GM23338 (cell line): Measurements from ENCODE around the gene CLIP2. TPM values are rescaled to one million over a fixed set of nuclear protein-coding genes. Genes with fewer than 3 reads are reported as not detected.

Source experiments
- ATAC-seq: fragments of 200-7000 bp; cut with Tn5 transposase; 3 replicates; pipeline ENCODE4 v1.9.1; 2020
- DNase-seq: peaks from one replicate; pipeline ENCODE4 v3.0.0-alpha.2; 2015; ENCODE audit warnings: low spot score
- H2AFZ ChIP-seq: fragments of 200-600 bp; sonication (generic); 2 replicates; pipeline ENCODE4 v1.8.0; 2016; ENCODE audit warnings: antibody characterized with exemption, mild to moderate bottlenecking, moderate library complexity
- H3F3A ChIP-seq: fragments of 200-600 bp; sonication (generic); replicated peaks from 2 replicates; pipeline ENCODE4 v1.8.0; 2017; ENCODE audit warnings: antibody characterized with exemption, mixed run types, low read depth
- H3K27ac ChIP-seq: fragments of 200-600 bp; sonication (generic); 2 replicates; pipeline ENCODE4 v1.6.1; 2016; ENCODE audit warnings: low read depth
- H3K27me3 ChIP-seq: fragments of 200-600 bp; sonication (generic); 2 replicates; pipeline ENCODE4 v1.8.0; 2016; ENCODE audit warnings: mild to moderate bottlenecking, mixed run types, moderate library complexity; ENCODE audit not compliant: insufficient read depth
- H3K36me3 ChIP-seq: fragments of 200-600 bp; sonication (generic); 2 replicates; pipeline ENCODE4 v1.8.0; 2016; ENCODE audit warnings: mild to moderate bottlenecking; ENCODE audit not compliant: insufficient read depth
- H3K4me1 ChIP-seq: fragments of 200-600 bp; sonication (generic); 2 replicates; pipeline ENCODE4 v1.8.0; 2016; ENCODE audit warnings: mild to moderate bottlenecking, moderate library complexity; ENCODE audit not compliant: insufficient read depth
- H3K4me2 ChIP-seq: fragments of 200-600 bp; sonication (generic); 2 replicates; pipeline ENCODE4 v1.7.1; 2017; ENCODE audit warnings: mixed run types
- H3K4me3 ChIP-seq: fragments of 200-600 bp; sonication (generic); 2 replicates; pipeline ENCODE4 v1.6.1; 2016; ENCODE audit warnings: mixed run types
- H3K79me2 ChIP-seq: fragments of 200-600 bp; sonication (generic); replicated peaks from 2 replicates; pipeline ENCODE4 v1.8.0; 2017; ENCODE audit warnings: mild to moderate bottlenecking; ENCODE audit not compliant: insufficient read depth
- H3K9me2 ChIP-seq: fragments of 200-600 bp; sonication (generic); 2 replicates; pipeline ENCODE4 v1.8.0; 2017; ENCODE audit not compliant: insufficient read depth
- H4K20me1 ChIP-seq: fragments of 200-600 bp; sonication (generic); replicated peaks from 2 replicates; pipeline ENCODE4 v1.8.0; 2017; ENCODE audit warnings: mild to moderate bottlenecking; ENCODE audit not compliant: insufficient read depth
- H3K27ac Mint-ChIP-seq: 2 replicates; pipeline ENCODE4 v1.8.0; 2020; ENCODE audit warnings: inconsistent platforms, mild to moderate bottlenecking, moderate library complexity, mixed read lengths
- H3K27me3 Mint-ChIP-seq: 3 replicates; pipeline ENCODE4 v1.8.0; 2022; ENCODE audit warnings: low read depth, mild to moderate bottlenecking, moderate library complexity, mixed read lengths, inconsistent platforms; ENCODE audit not compliant: insufficient read depth, poor library complexity
- H3K36me3 Mint-ChIP-seq: 3 replicates; pipeline ENCODE4 v1.8.0; 2021; ENCODE audit warnings: low read depth, mild to moderate bottlenecking, inconsistent platforms, moderate library complexity, mixed read lengths
- H3K4me1 Mint-ChIP-seq: 3 replicates; pipeline ENCODE4 v1.8.0; 2020; ENCODE audit warnings: mild to moderate bottlenecking, inconsistent platforms, mixed read lengths
- H3K4me3 Mint-ChIP-seq: 3 replicates; pipeline ENCODE4 v1.8.0; 2021; ENCODE audit warnings: moderate library complexity, mild to moderate bottlenecking, inconsistent platforms, mixed read lengths
- H3K9me3 Mint-ChIP-seq: 3 replicates; pipeline ENCODE4 v1.8.0; 2020; ENCODE audit warnings: moderate library complexity, mild to moderate bottlenecking, inconsistent platforms, mixed read lengths
- CREB1 ChIP-seq: fragments of 250-450 bp; sonication (Bioruptor Pico); IDR thresholded peaks from 2 replicates; pipeline ENCODE4 v1.5.0; 2020; ENCODE audit warnings: low read depth, mild to moderate bottlenecking, moderate library complexity
- EZH2 ChIP-seq: fragments of 200-600 bp; sonication (generic); IDR thresholded peaks from one replicate; pipeline ENCODE4 v1.8.0; 2017; ENCODE audit warnings: antibody characterized with exemption, mild to moderate bottlenecking, low read depth; ENCODE audit not compliant: unreplicated experiment
- EZH2phosphoT487 ChIP-seq: fragments of 200-600 bp; sonication (generic); IDR thresholded peaks from one replicate; pipeline ENCODE4 v1.8.1; 2018; ENCODE audit warnings: antibody characterized with exemption; ENCODE audit not compliant: unreplicated experiment
- JUNB ChIP-seq: IDR thresholded peaks from one replicate; pipeline ENCODE4 v1.6.1; 2016; ENCODE audit warnings: antibody characterized with exemption; ENCODE audit not compliant: unreplicated experiment
- NANOG ChIP-seq: IDR thresholded peaks from 2 replicates; pipeline ENCODE4 v1.6.1; 2016; ENCODE audit warnings: antibody characterized with exemption, borderline replicate concordance
- POLR2AphosphoS5 ChIP-seq: IDR thresholded peaks from 2 replicates; pipeline ENCODE4 v1.6.1; 2016; ENCODE audit warnings: antibody characterized with exemption, low read depth
- REST ChIP-seq: IDR thresholded peaks from one replicate; pipeline ENCODE4 v1.6.1; 2018; ENCODE audit warnings: antibody characterized with exemption; ENCODE audit not compliant: unreplicated experiment
- STAT1 ChIP-seq: IDR thresholded peaks from one replicate; pipeline ENCODE4 v1.6.1; 2016; ENCODE audit warnings: antibody characterized with exemption; ENCODE audit not compliant: unreplicated experiment
- ZNF331 ChIP-seq: fragments of 250-450 bp; sonication (Bioruptor Pico); IDR thresholded peaks from 2 replicates; pipeline ENCODE4 v1.5.0; 2020; ENCODE audit warnings: low read depth, mild to moderate bottlenecking, moderate library complexity
- polyA plus RNA-seq: library from polyadenylated mRNA; unstranded; fragments of >200 nt; fragmentation: Nextera tagmentation; extraction: Ambion mirVana; gene quantifications from 2 replicates; pipeline ENCODE4 v1.2.1, GENCODE V29; 2016
- total RNA-seq: library from RNA; depleted of rRNA; stranded (reverse); fragments of >200 nt; shearing (Covaris generic); gene quantifications from 2 replicates; pipeline ENCODE4 v1.2.3, GENCODE V29; 2014
- TF ChIP-seq, protein P1 (sequence below): fragments of 250-450 bp; sonication (Bioruptor Pico); IDR thresholded peaks from 2 replicates; pipeline ENCODE4 v1.5.0; 2020; ENCODE audit warnings: mild to moderate bottlenecking, moderate library complexity
- TF ChIP-seq, protein P2 (sequence below), 2 experiments: fragments of 200-600 bp in 1 of 2; sonication (generic) in 1 of 2; conservative IDR thresholded peaks; 2 replicates each; pipeline versions ENCODE4 v1.5.1 to v1.6.1; 2016 to 2017; ENCODE audit warnings: antibody characterized with exemption in 2 of 2, low read depth in 2 of 2, mild to moderate bottlenecking in 2 of 2, moderate library complexity in 1 of 2
- TF ChIP-seq, protein P3 (sequence below): IDR thresholded peaks from 2 replicates; pipeline ENCODE4 v1.6.1; 2016; ENCODE audit warnings: antibody characterized with exemption

The CLIP2 gene
- total and polyA plus RNA-seq, 2 experiments from 2014 or later: 8.1 to 51.9 TPM

DNA sequence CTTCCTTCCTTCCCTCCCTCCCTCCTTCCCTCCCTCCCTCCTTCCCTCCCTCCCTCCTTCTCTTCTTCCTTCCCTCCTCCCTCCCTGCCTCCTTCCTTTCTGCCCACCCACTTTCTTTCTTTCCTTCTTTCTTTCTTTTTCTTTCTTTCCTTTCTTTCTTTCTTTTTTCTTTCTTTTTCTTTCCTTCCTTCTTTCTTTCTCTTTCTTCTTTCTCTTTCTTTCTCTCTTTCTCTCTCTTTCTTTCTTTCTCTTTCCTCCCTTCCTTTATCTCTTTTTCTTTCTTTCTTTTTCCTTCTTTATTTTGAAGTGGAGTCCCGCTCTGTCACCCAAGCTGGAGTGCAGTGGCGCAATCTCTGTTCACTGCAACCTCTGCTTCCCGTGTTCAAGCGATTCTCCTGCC lies 130.8 kb downstream of the CLIP2 start (continued):
- TF ChIP-seq, protein P1, sequence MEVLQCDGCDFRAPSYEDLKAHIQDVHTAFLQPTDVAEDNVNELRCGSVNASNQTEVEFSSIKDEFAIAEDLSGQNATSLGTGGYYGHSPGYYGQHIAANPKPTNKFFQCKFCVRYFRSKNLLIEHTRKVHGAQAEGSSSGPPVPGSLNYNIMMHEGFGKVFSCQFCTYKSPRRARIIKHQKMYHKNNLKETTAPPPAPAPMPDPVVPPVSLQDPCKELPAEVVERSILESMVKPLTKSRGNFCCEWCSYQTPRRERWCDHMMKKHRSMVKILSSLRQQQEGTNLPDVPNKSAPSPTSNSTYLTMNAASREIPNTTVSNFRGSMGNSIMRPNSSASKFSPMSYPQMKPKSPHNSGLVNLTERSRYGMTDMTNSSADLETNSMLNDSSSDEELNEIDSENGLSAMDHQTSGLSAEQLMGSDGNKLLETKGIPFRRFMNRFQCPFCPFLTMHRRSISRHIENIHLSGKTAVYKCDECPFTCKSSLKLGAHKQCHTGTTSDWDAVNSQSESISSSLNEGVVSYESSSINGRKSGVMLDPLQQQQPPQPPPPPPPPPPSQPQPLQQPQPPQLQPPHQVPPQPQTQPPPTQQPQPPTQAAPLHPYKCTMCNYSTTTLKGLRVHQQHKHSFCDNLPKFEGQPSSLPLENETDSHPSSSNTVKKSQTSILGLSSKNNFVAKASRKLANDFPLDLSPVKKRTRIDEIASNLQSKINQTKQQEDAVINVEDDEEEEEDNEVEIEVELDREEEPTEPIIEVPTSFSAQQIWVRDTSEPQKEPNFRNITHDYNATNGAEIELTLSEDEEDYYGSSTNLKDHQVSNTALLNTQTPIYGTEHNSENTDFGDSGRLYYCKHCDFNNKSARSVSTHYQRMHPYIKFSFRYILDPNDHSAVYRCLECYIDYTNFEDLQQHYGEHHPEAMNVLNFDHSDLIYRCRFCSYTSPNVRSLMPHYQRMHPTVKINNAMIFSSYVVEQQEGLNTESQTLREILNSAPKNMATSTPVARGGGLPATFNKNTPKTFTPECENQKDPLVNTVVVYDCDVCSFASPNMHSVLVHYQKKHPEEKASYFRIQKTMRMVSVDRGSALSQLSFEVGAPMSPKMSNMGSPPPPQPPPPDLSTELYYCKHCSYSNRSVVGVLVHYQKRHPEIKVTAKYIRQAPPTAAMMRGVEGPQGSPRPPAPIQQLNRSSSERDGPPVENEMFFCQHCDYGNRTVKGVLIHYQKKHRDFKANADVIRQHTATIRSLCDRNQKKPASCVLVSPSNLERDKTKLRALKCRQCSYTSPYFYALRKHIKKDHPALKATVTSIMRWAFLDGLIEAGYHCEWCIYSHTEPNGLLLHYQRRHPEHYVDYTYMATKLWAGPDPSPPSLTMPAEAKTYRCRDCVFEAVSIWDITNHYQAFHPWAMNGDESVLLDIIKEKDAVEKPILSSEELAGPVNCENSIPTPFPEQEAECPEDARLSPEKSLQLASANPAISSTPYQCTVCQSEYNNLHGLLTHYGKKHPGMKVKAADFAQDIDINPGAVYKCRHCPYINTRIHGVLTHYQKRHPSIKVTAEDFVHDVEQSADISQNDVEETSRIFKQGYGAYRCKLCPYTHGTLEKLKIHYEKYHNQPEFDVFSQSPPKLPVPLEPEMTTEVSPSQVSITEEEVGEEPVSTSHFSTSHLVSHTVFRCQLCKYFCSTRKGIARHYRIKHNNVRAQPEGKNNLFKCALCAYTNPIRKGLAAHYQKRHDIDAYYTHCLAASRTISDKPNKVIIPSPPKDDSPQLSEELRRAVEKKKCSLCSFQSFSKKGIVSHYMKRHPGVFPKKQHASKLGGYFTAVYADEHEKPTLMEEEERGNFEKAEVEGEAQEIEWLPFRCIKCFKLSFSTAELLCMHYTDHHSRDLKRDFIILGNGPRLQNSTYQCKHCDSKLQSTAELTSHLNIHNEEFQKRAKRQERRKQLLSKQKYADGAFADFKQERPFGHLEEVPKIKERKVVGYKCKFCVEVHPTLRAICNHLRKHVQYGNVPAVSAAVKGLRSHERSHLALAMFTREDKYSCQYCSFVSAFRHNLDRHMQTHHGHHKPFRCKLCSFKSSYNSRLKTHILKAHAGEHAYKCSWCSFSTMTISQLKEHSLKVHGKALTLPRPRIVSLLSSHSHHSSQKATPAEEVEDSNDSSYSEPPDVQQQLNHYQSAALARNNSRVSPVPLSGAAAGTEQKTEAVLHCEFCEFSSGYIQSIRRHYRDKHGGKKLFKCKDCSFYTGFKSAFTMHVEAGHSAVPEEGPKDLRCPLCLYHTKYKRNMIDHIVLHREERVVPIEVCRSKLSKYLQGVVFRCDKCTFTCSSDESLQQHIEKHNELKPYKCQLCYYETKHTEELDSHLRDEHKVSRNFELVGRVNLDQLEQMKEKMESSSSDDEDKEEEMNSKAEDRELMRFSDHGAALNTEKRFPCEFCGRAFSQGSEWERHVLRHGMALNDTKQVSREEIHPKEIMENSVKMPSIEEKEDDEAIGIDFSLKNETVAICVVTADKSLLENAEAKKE: no peak
- TF ChIP-seq ZNF331 (CRISPR knock-in tag): no peak

- Histone ChIP-seq H3K36me3 (no peaks in the 10 kb centered on the region), H3K27ac (no peak overlapping the region), H3K9me2 (no peaks in the 10 kb centered on the region), H3K27me3 (no peaks in the 10 kb centered on the region), H3K4me2 (no peak overlapping the region), H3K4me1 (peaks cover 7% of the 10 kb centered on the region; the same call in 1 of the 2 replicates), H3K79me2 (no peaks in the 10 kb centered on the region), H2AFZ (no peak overlapping the region), H3K4me3 (no peak overlapping the region), H4K20me1 (no peaks in the 10 kb centered on the region), H3F3A (peaks cover 5% of the 10 kb centered on the region; the same call in 1 of the 2 replicates)
- H3K36me3 Mint-ChIP-seq: no peaks in the 10 kb centered on the region; the same call in 2 of the 3 replicates
- peaks cover 14% of the 10 kb centered on the region for H3K27me3 Mint-ChIP-seq
- no peak for TF ChIP-seq STAT1
- TF ChIP-seq, protein P2, sequence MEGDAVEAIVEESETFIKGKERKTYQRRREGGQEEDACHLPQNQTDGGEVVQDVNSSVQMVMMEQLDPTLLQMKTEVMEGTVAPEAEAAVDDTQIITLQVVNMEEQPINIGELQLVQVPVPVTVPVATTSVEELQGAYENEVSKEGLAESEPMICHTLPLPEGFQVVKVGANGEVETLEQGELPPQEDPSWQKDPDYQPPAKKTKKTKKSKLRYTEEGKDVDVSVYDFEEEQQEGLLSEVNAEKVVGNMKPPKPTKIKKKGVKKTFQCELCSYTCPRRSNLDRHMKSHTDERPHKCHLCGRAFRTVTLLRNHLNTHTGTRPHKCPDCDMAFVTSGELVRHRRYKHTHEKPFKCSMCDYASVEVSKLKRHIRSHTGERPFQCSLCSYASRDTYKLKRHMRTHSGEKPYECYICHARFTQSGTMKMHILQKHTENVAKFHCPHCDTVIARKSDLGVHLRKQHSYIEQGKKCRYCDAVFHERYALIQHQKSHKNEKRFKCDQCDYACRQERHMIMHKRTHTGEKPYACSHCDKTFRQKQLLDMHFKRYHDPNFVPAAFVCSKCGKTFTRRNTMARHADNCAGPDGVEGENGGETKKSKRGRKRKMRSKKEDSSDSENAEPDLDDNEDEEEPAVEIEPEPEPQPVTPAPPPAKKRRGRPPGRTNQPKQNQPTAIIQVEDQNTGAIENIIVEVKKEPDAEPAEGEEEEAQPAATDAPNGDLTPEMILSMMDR (conservative IDR thresholded peaks at IDR 0.05; ENCODE audit: low read depth in 2 of 2): no peak
- no peak for TF ChIP-seq CREB1 (CRISPR knock-in tag)
- no peak for TF ChIP-seq POLR2AphosphoS5
- TF ChIP-seq EZH2phosphoT487: no peak
- TF ChIP-seq ZNF331 (CRISPR knock-in tag): no peak
- no peak for TF ChIP-seq REST
- no peak for TF ChIP-seq NANOG
- TF ChIP-seq EZH2: no peak
- no peak for TF ChIP-seq JUNB
- TF ChIP-seq, protein P3, sequence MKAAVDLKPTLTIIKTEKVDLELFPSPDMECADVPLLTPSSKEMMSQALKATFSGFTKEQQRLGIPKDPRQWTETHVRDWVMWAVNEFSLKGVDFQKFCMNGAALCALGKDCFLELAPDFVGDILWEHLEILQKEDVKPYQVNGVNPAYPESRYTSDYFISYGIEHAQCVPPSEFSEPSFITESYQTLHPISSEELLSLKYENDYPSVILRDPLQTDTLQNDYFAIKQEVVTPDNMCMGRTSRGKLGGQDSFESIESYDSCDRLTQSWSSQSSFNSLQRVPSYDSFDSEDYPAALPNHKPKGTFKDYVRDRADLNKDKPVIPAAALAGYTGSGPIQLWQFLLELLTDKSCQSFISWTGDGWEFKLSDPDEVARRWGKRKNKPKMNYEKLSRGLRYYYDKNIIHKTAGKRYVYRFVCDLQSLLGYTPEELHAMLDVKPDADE: no peak
- no peak overlapping the region for H3K4me3 Mint-ChIP-seq
- ATAC-seq: no peak
- DNase-seq: no peak
- peaks cover 9% of the 10 kb centered on the region for H3K4me1 Mint-ChIP-seq
- H3K9me3 Mint-ChIP-seq: no peaks in the 10 kb centered on the region
- no peak overlapping the region for H3K27ac Mint-ChIP-seq
Observed at GRCh38 chr7:74424291-74424880, 135.2 kb downstream of the CLIP2 start.
